ENCODE measurements around the gene TMCO1.
A peak's percentile ranks its signal among the peaks of the same experiment; 100 is the strongest.
"Not testable (repeated sequence)": the region's sequence is repeated elsewhere in the genome, so short reads cannot be mapped to it uniquely, and the experiment has no call there.

The TMCO1 gene

GRCh38 chr1:165795894-165796293, 27.2 kb upstream of the TMCO1 start:
- TF ChIP-seq, protein P1, sequence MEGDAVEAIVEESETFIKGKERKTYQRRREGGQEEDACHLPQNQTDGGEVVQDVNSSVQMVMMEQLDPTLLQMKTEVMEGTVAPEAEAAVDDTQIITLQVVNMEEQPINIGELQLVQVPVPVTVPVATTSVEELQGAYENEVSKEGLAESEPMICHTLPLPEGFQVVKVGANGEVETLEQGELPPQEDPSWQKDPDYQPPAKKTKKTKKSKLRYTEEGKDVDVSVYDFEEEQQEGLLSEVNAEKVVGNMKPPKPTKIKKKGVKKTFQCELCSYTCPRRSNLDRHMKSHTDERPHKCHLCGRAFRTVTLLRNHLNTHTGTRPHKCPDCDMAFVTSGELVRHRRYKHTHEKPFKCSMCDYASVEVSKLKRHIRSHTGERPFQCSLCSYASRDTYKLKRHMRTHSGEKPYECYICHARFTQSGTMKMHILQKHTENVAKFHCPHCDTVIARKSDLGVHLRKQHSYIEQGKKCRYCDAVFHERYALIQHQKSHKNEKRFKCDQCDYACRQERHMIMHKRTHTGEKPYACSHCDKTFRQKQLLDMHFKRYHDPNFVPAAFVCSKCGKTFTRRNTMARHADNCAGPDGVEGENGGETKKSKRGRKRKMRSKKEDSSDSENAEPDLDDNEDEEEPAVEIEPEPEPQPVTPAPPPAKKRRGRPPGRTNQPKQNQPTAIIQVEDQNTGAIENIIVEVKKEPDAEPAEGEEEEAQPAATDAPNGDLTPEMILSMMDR (IDR thresholded peaks at IDR 0.05; ENCODE audit: low read depth, low read length): no peak
- DNase-seq (ENCODE audit: low read depth in 2 of 2): no peak
- no peak overlapping the region for H3K4me3 ChIP-seq (replicated peaks in 1 of 2; ENCODE audit: low read depth in 2 of 2, low read length in 2 of 2)

- TF ChIP-seq, protein P1 (IDR thresholded peaks at IDR 0.05; ENCODE audit: low read depth, low read length): no peak
- DNase-seq (ENCODE audit: low read depth in 2 of 2): peak; percentile 6 to 58
- H3K4me3 ChIP-seq (replicated peaks in 1 of 2; ENCODE audit: low read depth in 2 of 2, low read length in 2 of 2): no peak overlapping the region
Observed at GRCh38 chr1:165793951-165794350, 25.3 kb upstream of the TMCO1 start.

GRCh38 chr1:165787741-165788140, 19.1 kb upstream of the TMCO1 start:
- peak in 1 of 2 donors; percentile 52 for DNase-seq (ENCODE audit: low read depth in 2 of 2)
- no peak overlapping the region for H3K4me3 ChIP-seq (replicated peaks in 1 of 2; ENCODE audit: low read depth in 2 of 2, low read length in 2 of 2)
- TF ChIP-seq, protein P1 (IDR thresholded peaks at IDR 0.05; ENCODE audit: low read depth, low read length): no peak

GRCh38 chr1:165783519-165783918, 14.9 kb upstream of the TMCO1 start:
- DNase-seq (ENCODE audit: low read depth in 2 of 2); H3K4me3 ChIP-seq (replicated peaks in 1 of 2; ENCODE audit: low read depth in 2 of 2, low read length in 2 of 2): not testable (repeated sequence)

DNA sequence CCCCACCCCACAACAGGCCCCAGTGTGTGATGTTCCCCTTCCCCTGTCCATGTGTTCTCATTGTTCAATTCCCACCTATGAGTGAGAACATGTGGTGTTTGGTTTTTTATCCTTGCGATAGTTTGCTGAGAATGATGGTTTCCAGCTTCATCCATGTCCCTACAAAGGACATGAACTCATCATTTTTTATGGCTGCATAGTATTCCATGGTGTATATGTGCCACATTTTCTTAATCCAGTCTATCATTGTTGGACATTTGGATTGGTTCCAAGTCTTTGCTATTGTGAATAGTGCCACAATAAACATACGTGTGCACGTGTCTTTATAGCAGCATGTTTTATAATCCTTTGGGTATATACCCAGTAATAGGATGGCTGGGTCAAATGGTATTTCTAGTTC, 9.5 kb upstream of the TMCO1 start:
- DNase-seq (ENCODE audit: low read depth in 2 of 2); H3K4me3 ChIP-seq (replicated peaks in 1 of 2; ENCODE audit: low read depth in 2 of 2, low read length in 2 of 2): not testable (repeated sequence)

GRCh38 chr1:165773324-165773965, 4.8 kb upstream of the TMCO1 start:
- peak; percentile 23 to 94 for DNase-seq (ENCODE audit: low read depth in 2 of 2)
- TF ChIP-seq, protein P1 (IDR thresholded peaks at IDR 0.05; ENCODE audit: low read depth, low read length): no peak
- H3K4me3 ChIP-seq (replicated peaks in 1 of 2; ENCODE audit: low read depth in 2 of 2, low read length in 2 of 2): no peak overlapping the region

GRCh38 chr1:165772739-165773138, 4.1 kb upstream of the TMCO1 start:
- peak in 1 of 2 donors; percentile 18 for DNase-seq (ENCODE audit: low read depth in 2 of 2)
- no peak overlapping the region for H3K4me3 ChIP-seq (replicated peaks in 1 of 2; ENCODE audit: low read depth in 2 of 2, low read length in 2 of 2)
- TF ChIP-seq, protein P1 (IDR thresholded peaks at IDR 0.05; ENCODE audit: low read depth, low read length): no peak

DNA sequence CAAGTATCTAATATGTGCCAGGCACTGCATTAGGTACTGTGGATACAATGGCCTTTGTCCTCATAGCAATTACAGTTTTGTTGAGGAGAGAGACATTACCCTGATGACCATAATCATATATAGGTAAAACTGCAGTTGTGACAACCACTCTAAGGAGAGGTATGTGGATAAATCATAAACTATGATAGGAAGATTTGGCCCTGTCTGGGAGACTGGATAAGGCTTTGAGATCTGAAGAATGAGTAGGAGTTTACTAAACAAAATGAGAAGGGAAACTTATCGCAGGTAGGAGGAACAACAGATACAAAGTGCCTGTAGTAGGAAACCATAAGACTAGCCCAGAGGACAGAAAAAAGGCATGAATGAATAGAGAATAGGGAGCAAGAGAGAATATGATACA, 4.4 kb downstream of the TMCO1 start:
- H3K4me3 ChIP-seq (replicated peaks in 1 of 2; ENCODE audit: low read depth in 2 of 2, low read length in 2 of 2): no peak overlapping the region
- TF ChIP-seq, protein P1 (IDR thresholded peaks at IDR 0.05; ENCODE audit: low read depth, low read length): no peak
- DNase-seq (ENCODE audit: low read depth in 2 of 2): no peak

All from cardiac fibroblast (primary cell).